Fibroblast of peridontal ligament (primary cell): Measurements from ENCODE around the gene HSPA5.
"Not testable (repeated sequence)": the region's sequence is repeated elsewhere in the genome, so short reads cannot be mapped to it uniquely, and the experiment has no call there.

Experiments
- DNase-seq: peaks from one replicate; pipeline ENCODE4 v3.0.0-alpha.2; 2010; ENCODE audit errors: extremely low read depth

HSPA5 gene

GRCh38 chr9:125241000-125241862 is at the start of gene HSPA5:
Gene HSPA5 (minus strand): TSS chr9:125241343. CDS start chr9:125241126, 217 bp downstream.
- peak; percentile 100 for DNase-seq

DNA sequence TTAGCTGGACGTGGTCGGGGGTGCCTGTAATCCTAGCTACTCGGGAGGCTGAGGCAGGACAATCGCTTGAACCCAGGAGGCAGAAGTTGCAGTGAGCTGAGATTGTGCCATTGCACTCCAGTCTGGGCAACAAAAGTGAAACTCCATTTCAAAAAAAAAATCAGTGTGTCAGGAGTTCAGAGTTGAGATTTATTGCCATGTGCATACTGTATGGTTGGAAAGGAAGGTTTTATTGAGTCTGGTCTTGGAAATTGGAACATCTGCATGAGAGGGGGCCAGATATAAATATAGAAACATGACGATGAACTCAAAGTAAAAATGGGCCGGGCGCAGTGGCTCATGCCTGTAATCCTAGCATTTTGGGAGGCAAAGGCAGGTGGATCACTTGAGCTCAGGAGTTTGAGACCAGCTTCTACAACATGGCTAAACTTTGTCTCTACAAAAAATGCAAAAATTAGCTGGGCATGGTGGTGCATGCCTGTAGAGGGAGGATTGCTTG is 45.8 kb upstream of the HSPA5 start:
- DNase-seq = not testable (repeated sequence)

DNA sequence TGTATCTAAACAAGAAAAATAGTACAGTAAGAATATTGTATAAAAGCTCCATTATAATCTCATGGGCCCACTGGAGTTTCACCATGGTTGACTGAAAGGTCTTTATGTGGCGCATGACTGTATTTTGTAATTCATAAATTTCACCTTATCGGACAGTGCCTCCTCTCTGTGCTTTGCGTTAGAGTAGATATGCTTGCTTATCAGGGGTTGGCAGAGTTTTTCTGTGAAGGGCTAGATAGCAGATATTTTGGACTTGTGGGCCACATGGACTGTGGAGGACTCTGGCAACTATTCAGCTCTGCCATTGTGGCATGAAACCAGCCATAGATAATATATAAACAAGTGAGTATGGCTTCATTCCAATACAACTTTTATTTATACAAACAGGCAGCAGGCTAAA is 43.7 kb upstream of the HSPA5 start:
- no peak for DNase-seq

- no peak for DNase-seq
Observed at GRCh38 chr9:125280945-125281344, 39.8 kb upstream of the HSPA5 start.

GRCh38 chr9:125277411-125277810 is 36.3 kb upstream of the HSPA5 start:
- no peak for DNase-seq

- no peak for DNase-seq
Observed at GRCh38 chr9:125276771-125277170, 35.6 kb upstream of the HSPA5 start.

DNA sequence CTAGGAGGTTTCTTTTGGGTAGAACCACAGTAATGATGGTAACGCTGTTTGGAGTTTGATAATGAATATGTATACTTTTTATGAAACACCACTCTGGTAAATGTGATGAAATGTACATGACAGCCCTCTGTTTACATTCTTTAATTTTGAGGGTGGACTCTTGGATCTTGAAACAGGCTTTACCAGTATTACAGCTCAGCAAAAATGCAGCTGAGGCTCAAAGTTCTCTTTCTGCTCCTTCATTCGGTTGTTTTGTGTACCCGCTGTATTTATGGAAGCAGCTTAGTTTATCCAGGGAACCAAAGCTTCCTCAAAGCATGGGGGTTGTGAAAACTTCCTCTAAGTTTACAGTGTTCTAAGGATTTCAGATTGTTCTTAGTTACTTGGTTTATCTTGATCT is 31.6 kb upstream of the HSPA5 start:
- peak; percentile 83 for DNase-seq

DNA sequence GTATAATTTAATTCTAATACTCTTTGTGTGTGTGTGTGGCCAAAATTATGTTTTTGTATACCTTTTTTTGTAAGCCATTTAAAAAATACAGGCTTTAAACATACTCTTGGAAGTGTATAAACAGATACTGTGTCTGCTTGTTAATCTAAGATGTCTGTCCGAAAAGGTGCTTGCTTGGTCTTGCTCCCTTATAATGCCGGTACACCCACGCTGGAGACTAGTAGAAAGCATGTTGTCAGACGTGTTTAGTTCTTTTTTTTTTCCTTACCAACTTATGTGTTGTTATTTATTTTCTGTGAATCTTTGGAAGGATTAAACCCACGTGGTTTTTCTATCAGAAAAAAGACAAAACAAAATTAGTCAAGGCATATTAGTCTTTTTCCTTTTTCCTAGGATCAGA is 29.9 kb upstream of the HSPA5 start:
- no peak for DNase-seq

- no peak for DNase-seq
Observed at GRCh38 chr9:125269014-125269397, 27.9 kb upstream of the HSPA5 start.

GRCh38 chr9:125268394-125269013 is 27.4 kb upstream of the HSPA5 start:
- DNase-seq = no peak

GRCh38 chr9:125264068-125264467 is 22.9 kb upstream of the HSPA5 start:
- not testable (repeated sequence) for DNase-seq

GRCh38 chr9:125262294-125262991 is 21.3 kb upstream of the HSPA5 start:
- DNase-seq = peak; percentile 19

- peak; percentile 80 for DNase-seq
Observed at GRCh38 chr9:125261501-125262293, 20.6 kb upstream of the HSPA5 start, which contains the start of gene GAPVD1. Gene GAPVD1 (plus strand): TSS chr9:125261826. CDS start chr9:125298922, 37,096 bp downstream.

DNA sequence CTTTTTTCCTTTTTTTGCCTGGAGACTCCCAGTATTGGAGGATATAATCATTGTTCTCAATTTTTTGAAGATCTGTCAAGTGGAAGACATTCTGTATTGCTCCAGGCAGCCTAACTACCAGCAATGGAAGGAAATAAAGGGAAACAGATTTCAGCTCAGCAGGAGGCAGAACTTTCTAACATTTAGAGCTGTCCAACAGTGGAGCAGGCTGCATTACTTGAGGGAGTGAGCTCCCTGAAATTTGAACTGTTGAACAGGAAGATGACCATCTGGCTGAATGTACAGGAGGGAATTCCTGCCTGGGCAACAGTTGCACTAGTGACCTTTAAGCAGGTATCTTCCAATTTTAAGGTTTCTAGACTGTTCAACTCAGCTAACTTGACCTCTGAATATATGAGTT is 19.4 kb upstream of the HSPA5 start:
- DNase-seq = peak; percentile 64

DNA sequence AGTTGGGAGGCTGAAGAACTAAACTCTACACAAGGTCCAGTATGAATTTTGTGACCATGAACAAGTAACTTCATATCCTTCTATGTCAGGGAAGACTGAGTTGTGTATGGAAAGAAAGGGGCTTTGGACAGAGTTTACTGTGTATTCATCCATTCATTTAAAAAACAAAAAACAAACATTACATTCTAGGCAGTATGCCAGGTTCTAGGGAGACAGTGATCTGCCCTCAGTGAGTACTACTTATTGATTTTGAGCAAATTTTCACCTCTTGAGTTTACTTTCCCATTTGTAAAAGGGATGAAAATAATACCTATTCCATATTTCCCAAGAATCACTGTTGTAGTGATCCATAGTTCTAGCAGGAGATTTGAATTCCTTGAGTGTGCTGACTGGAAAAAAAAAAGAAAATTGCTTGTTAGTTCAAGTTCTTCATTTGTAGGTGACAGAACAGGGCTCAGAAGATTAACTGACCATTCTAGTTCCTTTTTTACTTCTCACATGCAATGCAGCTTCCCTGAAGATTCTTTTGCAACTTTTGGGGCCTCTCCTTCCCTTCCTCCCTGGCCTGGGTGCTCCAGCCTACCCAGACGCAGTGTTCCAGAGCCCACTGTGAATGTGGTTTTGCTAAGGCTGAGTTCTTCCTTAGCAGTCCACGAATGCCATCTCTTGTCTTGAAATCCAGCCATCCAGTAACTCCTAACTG is 17.8 kb upstream of the HSPA5 start:
- DNase-seq = no peak

DNA sequence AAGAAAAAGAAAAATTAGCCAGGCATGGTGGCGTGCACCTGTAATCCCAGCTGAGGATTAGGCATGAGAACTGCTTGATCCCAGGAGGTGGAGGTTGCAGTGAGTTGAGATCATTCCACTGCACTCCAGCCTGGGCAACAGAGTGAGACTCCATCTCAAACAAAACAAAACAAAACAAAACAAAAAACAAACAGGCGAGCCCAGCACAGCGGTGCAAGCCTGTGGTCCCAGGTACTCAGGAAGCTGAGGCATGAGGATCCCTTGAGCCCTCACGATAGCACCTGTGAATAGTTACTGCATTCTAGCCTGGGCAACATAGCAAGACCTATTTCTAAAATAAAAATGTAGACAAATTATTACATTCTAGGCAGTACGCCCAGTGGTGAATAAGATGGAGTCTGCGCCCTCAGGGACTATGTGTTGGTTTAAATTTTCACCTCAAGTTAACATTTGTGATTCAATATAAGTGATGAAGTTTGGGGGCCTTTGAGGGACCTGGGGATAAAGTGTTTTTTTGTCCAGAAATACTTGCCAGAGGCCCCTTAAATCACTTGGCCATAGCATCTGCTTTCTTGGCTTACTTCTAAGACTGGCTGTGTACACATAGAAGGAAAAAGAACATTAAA is 17.1 kb upstream of the HSPA5 start:
- DNase-seq = peak; percentile 43

GRCh38 chr9:125255781-125256391 is 14.7 kb upstream of the HSPA5 start:
- DNase-seq = no peak

DNA sequence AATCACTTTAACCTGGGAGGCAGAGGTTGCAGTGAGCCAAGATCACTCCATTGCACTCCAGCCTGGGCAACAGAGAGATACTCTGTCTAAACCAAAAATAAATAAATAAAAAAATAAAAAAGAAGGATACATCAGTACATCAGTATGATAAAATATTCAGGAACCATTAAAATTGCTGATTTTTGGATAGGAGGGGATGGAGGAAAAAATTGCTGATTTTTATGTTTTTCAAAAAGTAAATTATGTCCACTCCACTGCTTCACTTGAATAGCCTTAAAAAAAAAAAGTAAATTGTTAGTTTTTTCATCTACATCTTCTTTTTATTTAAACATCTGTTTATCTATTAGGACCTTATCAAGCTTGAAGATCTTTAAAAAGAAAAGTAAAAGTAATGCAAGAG is 13.1 kb upstream of the HSPA5 start:
- no peak for DNase-seq

DNA sequence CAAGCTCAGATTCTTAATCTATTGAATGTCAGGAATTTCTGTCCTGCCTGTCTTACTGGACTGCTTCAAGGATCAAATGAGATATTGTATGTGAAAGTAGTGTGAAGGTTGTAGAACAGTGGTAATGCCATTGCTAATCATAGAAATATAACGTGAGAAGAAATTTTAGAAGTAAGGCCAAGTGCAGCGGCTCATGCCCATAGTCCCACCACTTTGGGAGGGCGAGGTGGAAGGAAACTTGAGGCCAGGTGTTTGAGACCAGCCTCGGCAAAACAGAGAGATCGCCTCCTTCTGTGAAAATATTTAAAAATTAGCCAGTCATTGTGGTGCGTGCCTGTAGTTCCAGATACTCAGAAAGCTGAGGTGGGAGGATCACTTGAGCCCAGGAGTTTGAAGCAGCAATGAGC is 5.1 kb upstream of the HSPA5 start:
- no peak for DNase-seq

DNA sequence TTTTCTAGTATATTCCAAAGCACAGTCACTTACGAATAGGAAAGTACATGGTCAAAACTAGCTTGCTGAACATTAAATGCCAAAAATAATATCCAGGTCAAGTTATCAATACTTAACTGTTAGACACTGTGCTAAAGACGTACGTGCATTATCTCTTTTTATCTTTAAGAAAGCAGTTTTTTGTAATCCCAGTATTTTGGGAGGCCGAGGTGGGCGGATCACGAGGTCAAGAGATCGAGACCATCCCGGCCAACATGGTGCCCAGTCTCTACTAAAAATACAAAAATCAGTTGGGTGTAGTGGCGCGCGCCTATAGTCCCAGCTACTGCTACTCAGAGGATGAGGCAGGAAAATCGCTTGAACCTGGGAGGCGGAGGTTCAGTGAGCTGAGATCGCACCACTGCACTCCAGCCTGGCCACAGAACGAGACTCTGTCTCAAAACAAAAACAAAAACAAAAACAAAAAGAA is 2.7 kb upstream of the HSPA5 start:
- no peak for DNase-seq
